Activated CD8-positive, alpha-beta memory T cell treated with anti-CD3 and anti-CD28 coated beads, Interleukin-2, amount 50 U/mL, for 1 hour (primary cell): ENCODE results near the gene KCNIP3.
"Not testable (repeated sequence)": the region's sequence is repeated elsewhere in the genome, so short reads cannot be mapped to it uniquely, and the experiment has no call there.

Experiments used
- DNase-seq: peaks from one replicate; pipeline ENCODE4 v3.0.0-alpha.2; 2020; ENCODE audit errors: extremely low read depth

The KCNIP3 gene

DNA sequence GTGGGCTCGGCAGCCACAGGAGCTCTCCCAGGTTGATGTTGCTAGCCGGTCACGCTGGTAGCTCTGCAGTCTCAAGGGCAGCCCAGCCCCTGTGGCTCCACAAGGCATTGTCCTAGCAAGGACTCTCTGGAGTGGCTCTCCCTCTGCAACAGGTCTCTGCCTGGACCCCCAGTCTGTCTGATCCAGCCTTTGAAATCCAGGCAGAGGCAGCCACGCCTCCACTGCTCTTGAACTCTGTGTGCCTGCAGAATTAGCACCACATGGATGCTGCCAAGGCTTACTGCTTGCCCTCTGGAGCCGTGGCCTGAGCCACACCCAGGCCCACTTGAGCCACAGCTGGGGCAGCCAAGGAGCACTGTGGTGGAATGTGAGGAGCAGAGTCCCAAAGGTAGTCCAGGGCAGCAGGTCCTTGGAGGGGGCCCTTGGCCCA lies 62.4 kb downstream of the KCNIP3 start:
- DNase-seq = no peak

- no peak for DNase-seq
These were observed 64.3 kb downstream of the KCNIP3 start for GRCh38 chr2:95361216-95361980.

DNA sequence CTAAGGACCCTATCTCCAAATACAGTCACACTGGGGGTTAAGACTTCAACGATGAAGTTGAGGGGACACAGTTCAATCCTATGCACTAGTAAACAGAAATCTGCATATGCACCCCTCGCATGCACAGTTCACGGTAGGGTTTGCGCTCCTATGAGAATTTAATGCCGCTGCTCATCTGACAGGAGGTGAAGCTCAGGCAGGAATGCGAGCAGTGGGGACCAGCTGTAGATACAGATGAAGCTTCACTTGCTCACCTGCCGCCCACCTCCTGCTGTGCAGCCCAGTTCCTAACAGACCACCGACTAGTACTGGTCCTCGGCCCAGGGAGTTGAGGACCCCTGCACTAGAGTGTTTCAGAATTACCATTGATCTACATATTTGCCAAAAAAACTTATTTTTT lies 65.3 kb downstream of the KCNIP3 start:
- DNase-seq = no peak

DNA sequence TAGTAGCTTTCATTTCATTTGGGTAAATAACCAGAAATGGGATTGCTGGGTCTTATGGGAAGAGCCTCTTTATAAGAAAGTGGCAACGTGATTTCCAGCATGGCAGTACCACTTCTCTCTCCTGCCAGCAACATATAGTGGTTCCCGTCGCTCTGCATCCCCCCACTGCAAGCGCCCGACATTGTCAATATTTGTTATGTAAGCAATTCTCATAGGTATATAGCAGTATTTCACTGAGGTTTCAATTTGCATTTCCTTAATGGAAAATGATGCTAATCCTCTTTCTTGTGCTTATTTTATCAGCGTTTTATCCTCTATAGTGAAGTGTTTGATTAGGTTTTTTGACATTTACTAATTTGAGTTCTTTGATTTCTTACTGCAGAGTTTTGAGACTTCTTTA lies 69.4 kb downstream of the KCNIP3 start:
- DNase-seq = no peak

- no peak for DNase-seq
These were observed 75.2 kb downstream of the KCNIP3 start for GRCh38 chr2:95372216-95372829.

GRCh38 chr2:95372845-95373244 lies 75.7 kb downstream of the KCNIP3 start:
- no peak for DNase-seq

GRCh38 chr2:95374029-95374428 lies 76.9 kb downstream of the KCNIP3 start:
- DNase-seq = no peak

- DNase-seq = no peak
These were observed 77.3 kb downstream of the KCNIP3 start for GRCh38 chr2:95374451-95374920.

DNA sequence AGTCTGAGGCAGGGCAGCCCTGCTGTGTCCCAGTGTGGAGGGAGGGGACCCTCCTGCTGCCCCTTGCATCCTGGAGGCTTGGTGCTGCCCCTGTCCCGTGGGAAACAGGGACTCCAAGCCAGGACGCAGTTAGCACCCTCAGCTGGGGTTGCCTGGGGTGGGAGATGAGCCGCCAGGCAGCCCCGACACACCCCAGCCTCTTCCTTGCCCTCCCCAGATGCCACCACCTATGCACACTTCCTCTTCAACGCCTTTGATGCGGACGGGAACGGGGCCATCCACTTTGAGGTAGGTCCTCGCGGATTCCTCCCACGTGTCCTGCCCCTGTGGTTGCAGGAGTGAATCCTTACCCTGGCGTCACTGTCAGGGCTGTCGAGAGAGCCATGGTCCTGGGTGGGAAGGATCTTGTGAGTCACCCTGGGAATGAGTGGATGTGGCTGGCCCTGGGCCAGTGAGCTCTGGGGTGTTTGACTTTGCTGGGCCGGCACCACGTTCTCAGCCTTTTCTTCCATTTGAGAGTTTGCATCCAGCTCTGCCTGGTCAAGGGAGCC lies 77.8 kb downstream of the KCNIP3 start:
- no peak for DNase-seq

GRCh38 chr2:95375532-95376150 lies 78.5 kb downstream of the KCNIP3 start:
- no peak for DNase-seq

- no peak for DNase-seq
These were observed 79.4 kb downstream of the KCNIP3 start for GRCh38 chr2:95376311-95377215.

DNA sequence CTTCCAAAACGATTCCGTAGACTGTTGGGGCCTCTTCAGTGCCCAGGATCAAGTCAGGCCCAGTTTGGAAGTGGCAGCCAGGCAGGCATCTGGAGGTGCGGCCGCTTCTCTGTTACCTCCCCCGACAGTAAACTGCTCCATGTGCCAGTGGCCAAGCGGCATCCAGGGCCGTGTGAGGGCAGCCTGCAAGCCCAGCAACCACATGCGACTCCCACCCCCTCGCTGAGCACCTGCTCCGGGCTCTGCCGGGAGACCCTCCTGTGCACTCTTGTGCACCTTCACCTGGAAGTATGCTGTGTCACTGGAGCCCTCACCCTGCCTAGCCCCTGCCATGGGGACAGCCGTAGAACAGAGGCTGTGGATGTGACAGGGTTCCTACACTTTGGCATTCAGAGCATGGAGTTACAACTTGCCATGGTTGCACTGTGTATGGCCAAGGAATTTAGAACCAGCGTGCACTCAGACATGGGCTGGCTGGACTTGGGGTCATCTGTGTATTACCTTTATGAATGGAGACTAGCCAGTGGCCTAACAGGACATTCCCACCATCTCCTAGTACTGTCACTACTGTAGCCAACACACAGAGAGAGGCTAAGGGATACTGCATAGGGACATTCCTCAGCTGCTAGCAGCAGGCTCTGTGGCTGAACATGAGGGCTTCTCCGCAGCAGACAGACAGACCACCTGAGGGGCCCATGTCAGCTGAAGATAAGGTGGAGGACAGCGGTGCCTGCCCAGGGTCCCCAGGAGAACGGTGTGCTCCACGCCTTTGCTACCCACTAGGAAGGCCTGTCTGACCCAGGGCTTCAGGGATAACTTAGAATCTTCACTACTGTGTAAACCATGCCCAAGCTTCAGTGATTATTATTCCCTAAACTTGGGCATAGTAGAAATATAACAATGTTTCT lies 80.3 kb downstream of the KCNIP3 start:
- DNase-seq = no peak

GRCh38 chr2:95378281-95378680 lies 81.1 kb downstream of the KCNIP3 start:
- DNase-seq = not testable (repeated sequence)

DNA sequence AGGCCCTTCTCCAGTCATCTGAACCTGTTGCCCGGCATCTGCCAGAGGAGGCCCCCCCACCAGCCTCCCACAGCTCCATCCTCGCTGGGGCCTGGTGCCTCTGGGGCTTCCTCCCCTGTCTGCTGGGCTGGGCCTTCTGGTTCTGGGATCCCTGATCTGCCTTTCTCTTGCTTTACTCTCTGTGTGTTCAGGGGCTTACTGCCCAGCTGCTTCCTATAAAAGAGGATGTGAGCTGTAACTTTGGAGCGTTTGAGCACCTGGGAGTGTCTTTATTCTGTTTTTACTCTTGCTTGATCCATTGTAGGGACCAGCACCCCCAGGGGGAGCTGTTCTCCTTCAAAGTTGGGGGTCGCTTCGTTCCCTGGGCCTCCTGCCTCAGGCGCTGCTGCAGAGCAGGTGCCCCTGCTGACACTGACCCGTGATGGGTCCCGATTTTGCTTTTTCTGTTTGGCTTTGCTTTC lies 82.3 kb downstream of the KCNIP3 start:
- no peak for DNase-seq

- no peak for DNase-seq
These were observed 83.1 kb downstream of the KCNIP3 start for GRCh38 chr2:95380280-95380679.

- no peak for DNase-seq
These were observed 83.6 kb downstream of the KCNIP3 start for GRCh38 chr2:95380731-95381130.

DNA sequence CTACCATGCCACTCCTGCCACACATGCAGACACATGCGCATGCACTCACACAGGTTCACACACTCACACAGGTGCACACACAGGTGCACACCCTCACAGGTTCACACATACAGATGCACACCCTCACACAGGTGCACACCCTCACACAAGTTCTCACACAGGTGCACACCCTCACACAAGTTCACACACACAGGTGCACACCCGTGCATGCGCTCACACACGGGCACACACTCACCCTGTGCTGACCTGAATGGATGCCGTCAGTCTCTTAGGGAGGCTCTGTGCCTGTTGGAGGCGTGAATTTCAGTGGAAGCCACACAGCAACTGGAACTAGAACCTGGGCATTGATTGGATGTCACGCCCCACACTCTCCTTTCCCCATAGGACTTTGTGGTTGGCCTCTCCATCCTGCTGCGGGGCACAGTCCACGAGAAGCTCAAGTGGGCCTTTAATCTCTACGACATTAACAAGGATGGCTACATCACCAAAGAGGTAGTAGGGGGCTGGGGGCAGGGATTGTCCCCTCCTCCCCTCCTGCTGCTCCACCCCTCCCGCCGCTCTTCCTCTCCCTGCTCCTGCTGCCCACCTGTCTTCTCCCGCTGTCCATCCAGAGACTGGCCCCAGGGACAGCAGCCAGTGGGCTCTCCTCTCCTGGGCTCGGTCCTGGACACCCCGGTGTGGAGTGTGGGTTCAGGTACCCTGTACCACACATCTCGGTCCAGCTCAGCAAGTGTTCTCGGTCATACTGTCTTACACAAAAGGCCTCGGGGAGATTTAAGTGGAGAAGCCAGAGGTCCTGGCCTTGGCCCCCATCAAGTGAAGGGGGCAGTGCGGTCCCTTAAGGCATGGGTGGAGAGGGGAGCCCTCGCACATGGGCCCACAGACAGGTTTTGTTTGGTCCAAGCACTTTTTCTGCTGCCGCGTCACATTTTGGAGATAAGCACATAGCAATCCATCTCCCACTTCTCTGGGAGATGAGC lies 84.4 kb downstream of the KCNIP3 start:
- no peak for DNase-seq

- no peak for DNase-seq
These were observed 85.0 kb downstream of the KCNIP3 start for GRCh38 chr2:95382192-95382591.
